GM23338 (cell line): Measurements from ENCODE around the gene C4orf54. TPM values are rescaled to one million over a fixed set of nuclear protein-coding genes. Genes with fewer than 3 reads are reported as not detected.

Experiments
- ATAC-seq: fragments of 200-7000 bp; cut with Tn5 transposase; 3 replicates; pipeline ENCODE4 v1.9.1; 2020
- DNase-seq: peaks from one replicate; pipeline ENCODE4 v3.0.0-alpha.2; 2015; ENCODE audit warnings: low spot score
- H2AFZ ChIP-seq: fragments of 200-600 bp; sonication (generic); 2 replicates; pipeline ENCODE4 v1.8.0; 2016; ENCODE audit warnings: antibody characterized with exemption, mild to moderate bottlenecking, moderate library complexity
- H3F3A ChIP-seq: fragments of 200-600 bp; sonication (generic); replicated peaks from 2 replicates; pipeline ENCODE4 v1.8.0; 2017; ENCODE audit warnings: antibody characterized with exemption, mixed run types, low read depth
- H3K27ac ChIP-seq: fragments of 200-600 bp; sonication (generic); 2 replicates; pipeline ENCODE4 v1.6.1; 2016; ENCODE audit warnings: low read depth
- H3K27me3 ChIP-seq: fragments of 200-600 bp; sonication (generic); 2 replicates; pipeline ENCODE4 v1.8.0; 2016; ENCODE audit warnings: mild to moderate bottlenecking, mixed run types, moderate library complexity; ENCODE audit not compliant: insufficient read depth
- H3K36me3 ChIP-seq: fragments of 200-600 bp; sonication (generic); 2 replicates; pipeline ENCODE4 v1.8.0; 2016; ENCODE audit warnings: mild to moderate bottlenecking; ENCODE audit not compliant: insufficient read depth
- H3K4me1 ChIP-seq: fragments of 200-600 bp; sonication (generic); 2 replicates; pipeline ENCODE4 v1.8.0; 2016; ENCODE audit warnings: mild to moderate bottlenecking, moderate library complexity; ENCODE audit not compliant: insufficient read depth
- H3K4me2 ChIP-seq: fragments of 200-600 bp; sonication (generic); 2 replicates; pipeline ENCODE4 v1.7.1; 2017; ENCODE audit warnings: mixed run types
- H3K4me3 ChIP-seq: fragments of 200-600 bp; sonication (generic); 2 replicates; pipeline ENCODE4 v1.6.1; 2016; ENCODE audit warnings: mixed run types
- H3K79me2 ChIP-seq: fragments of 200-600 bp; sonication (generic); replicated peaks from 2 replicates; pipeline ENCODE4 v1.8.0; 2017; ENCODE audit warnings: mild to moderate bottlenecking; ENCODE audit not compliant: insufficient read depth
- H3K9me2 ChIP-seq: fragments of 200-600 bp; sonication (generic); 2 replicates; pipeline ENCODE4 v1.8.0; 2017; ENCODE audit not compliant: insufficient read depth
- H4K20me1 ChIP-seq: fragments of 200-600 bp; sonication (generic); replicated peaks from 2 replicates; pipeline ENCODE4 v1.8.0; 2017; ENCODE audit warnings: mild to moderate bottlenecking; ENCODE audit not compliant: insufficient read depth
- H3K27ac Mint-ChIP-seq: 2 replicates; pipeline ENCODE4 v1.8.0; 2020; ENCODE audit warnings: inconsistent platforms, mild to moderate bottlenecking, moderate library complexity, mixed read lengths
- H3K27me3 Mint-ChIP-seq: 3 replicates; pipeline ENCODE4 v1.8.0; 2022; ENCODE audit warnings: low read depth, mild to moderate bottlenecking, moderate library complexity, mixed read lengths, inconsistent platforms; ENCODE audit not compliant: insufficient read depth, poor library complexity
- H3K36me3 Mint-ChIP-seq: 3 replicates; pipeline ENCODE4 v1.8.0; 2021; ENCODE audit warnings: low read depth, mild to moderate bottlenecking, inconsistent platforms, moderate library complexity, mixed read lengths
- H3K4me1 Mint-ChIP-seq: 3 replicates; pipeline ENCODE4 v1.8.0; 2020; ENCODE audit warnings: mild to moderate bottlenecking, inconsistent platforms, mixed read lengths
- H3K4me3 Mint-ChIP-seq: 3 replicates; pipeline ENCODE4 v1.8.0; 2021; ENCODE audit warnings: moderate library complexity, mild to moderate bottlenecking, inconsistent platforms, mixed read lengths
- H3K9me3 Mint-ChIP-seq: 3 replicates; pipeline ENCODE4 v1.8.0; 2020; ENCODE audit warnings: moderate library complexity, mild to moderate bottlenecking, inconsistent platforms, mixed read lengths
- EZH2phosphoT487 ChIP-seq: fragments of 200-600 bp; sonication (generic); IDR thresholded peaks from one replicate; pipeline ENCODE4 v1.8.1; 2018; ENCODE audit warnings: antibody characterized with exemption; ENCODE audit not compliant: unreplicated experiment
- JUNB ChIP-seq: IDR thresholded peaks from one replicate; pipeline ENCODE4 v1.6.1; 2016; ENCODE audit warnings: antibody characterized with exemption; ENCODE audit not compliant: unreplicated experiment
- ZNF114 ChIP-seq: fragments of 250-450 bp; sonication (Bioruptor Pico); IDR thresholded peaks from 2 replicates; pipeline ENCODE4 v1.5.0; 2020; ENCODE audit warnings: mild to moderate bottlenecking, moderate library complexity
- ZNF331 ChIP-seq: fragments of 250-450 bp; sonication (Bioruptor Pico); IDR thresholded peaks from 2 replicates; pipeline ENCODE4 v1.5.0; 2020; ENCODE audit warnings: low read depth, mild to moderate bottlenecking, moderate library complexity
- ZNF462 ChIP-seq: fragments of 250-450 bp; sonication (Bioruptor Pico); IDR thresholded peaks from 2 replicates; pipeline ENCODE4 v1.5.0; 2020; ENCODE audit warnings: mild to moderate bottlenecking, moderate library complexity
- polyA plus RNA-seq: library from polyadenylated mRNA; unstranded; fragments of >200 nt; fragmentation: Nextera tagmentation; extraction: Ambion mirVana; gene quantifications from 2 replicates; pipeline ENCODE4 v1.2.1, GENCODE V29; 2016
- total RNA-seq: library from RNA; depleted of rRNA; stranded (reverse); fragments of >200 nt; shearing (Covaris generic); gene quantifications from 2 replicates; pipeline ENCODE4 v1.2.3, GENCODE V29; 2014

The C4orf54 gene
- total and polyA plus RNA-seq, 2 experiments from 2014 or later: 0.03 TPM; not detected in 1

DNA sequence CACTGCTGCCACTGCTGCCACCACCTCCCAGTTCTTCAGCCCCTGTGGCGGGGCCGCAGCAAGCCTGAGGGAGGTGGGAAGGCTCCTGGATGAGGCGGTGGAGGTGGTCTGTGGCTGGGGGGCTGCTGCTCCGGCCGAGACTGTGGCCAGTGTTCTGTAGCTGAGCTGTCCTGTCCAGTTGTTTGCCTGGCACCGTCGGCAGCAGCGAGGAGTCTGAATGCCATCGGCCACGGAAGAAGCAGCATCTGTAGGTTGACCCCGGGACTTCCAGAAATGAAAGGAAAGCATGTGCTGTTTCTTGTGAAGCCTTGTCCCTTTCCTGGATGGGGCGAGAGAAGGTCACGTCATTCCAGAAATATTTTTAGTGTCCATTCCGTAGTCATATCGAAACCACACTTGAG lies 3.3 kb downstream of the C4orf54 start (continued):
- no peak for TF ChIP-seq ZNF462 (CRISPR knock-in tag)
- no peak for TF ChIP-seq ZNF331 (CRISPR knock-in tag)
- no peak for TF ChIP-seq JUNB
- TF ChIP-seq ZNF114: no peak
- no peak for TF ChIP-seq EZH2phosphoT487

- Mint-ChIP-seq H3K4me3 (no peak overlapping the region), H3K27me3 (peaks cover 7% of the 10 kb centered on the region), H3K27ac (no peak overlapping the region), H3K9me3 (no peaks in the 10 kb centered on the region), H3K36me3 (no peaks in the 10 kb centered on the region), H3K4me1 (no peaks in the 10 kb centered on the region; the same call in 2 of the 3 replicates)
- Histone ChIP-seq H3F3A (no peaks in the 10 kb centered on the region), H2AFZ (no peak overlapping the region), H4K20me1 (no peaks in the 10 kb centered on the region), H3K79me2 (no peaks in the 10 kb centered on the region), H3K9me2 (no peaks in the 10 kb centered on the region), H3K4me2 (no peak overlapping the region), H3K27me3 (no peaks in the 10 kb centered on the region), H3K36me3 (no peaks in the 10 kb centered on the region), H3K4me3 (no peak overlapping the region), H3K27ac (no peak overlapping the region), H3K4me1 (no peaks in the 10 kb centered on the region)
- DNase-seq: no peak
- TF ChIP-seq ZNF462 (CRISPR knock-in tag): no peak
- TF ChIP-seq EZH2phosphoT487: no peak
- no peak for TF ChIP-seq JUNB
- no peak for TF ChIP-seq ZNF331 (CRISPR knock-in tag)
- ATAC-seq: no peak
Measured at GRCh38 chr4:99653916-99654315, 3.7 kb downstream of the C4orf54 start.
